ENCODE results near the gene PALM.

Gene PALM

DNA sequence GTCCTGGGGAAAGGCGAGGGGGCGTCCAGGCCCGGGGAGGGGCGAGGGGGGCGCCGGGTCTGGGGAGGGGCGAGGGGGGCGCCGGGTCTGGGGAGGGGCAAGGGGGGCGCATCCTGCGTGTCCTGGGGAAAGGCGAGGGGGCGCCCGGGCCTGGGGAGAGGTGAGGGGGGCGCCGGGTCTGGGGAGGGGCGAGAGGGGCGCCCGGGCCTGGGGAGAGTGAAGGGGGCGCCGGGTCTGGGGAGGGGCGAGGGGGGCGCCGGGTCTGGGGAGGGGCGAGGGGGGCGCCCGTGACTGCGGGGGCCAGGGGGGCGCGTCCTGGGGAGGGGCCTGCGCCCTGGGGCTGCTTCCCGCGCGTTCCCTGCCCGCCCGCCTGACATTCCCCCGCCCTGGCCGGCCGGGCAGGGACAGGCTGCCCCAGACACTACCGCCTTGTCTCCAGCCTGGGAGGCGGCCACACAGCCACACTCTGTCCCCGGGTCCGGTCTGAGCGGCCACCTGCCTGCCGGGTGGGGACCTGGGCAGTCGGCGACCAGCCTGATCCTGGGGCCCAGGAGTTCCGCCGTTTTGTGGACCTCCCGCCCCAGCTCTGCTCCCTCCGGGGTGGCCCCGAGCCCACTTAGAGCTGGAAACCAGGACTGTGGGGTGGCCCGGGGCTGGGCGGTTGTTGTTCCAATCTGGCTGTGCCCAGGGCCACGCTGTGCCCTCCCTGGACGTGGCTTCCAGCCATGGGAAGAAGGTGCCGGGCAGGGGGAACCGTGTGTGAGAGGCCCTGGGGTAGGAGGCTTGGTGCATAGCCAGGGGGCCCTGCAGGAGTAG lies 11.8 kb downstream of the PALM start:
- POLR2A ChIA-PET = no interaction called here
- CTCF ChIA-PET = no interaction called here
- DNase-seq (ENCODE audit: extremely low spot score) = no peak
- TF ChIP-seq LEF1 (IDR thresholded peaks at IDR 0.05; ENCODE audit: borderline replicate concordance) (no peak), ZNF384 (IDR thresholded peaks at IDR 0.05) (no peak), ARNT (IDR thresholded peaks at IDR 0.05) (no peak), FOXK2 (IDR thresholded peaks at IDR 0.05) (no peak), L3MBTL2 (conservative IDR thresholded peaks at IDR 0.05) (no peak)

DNA sequence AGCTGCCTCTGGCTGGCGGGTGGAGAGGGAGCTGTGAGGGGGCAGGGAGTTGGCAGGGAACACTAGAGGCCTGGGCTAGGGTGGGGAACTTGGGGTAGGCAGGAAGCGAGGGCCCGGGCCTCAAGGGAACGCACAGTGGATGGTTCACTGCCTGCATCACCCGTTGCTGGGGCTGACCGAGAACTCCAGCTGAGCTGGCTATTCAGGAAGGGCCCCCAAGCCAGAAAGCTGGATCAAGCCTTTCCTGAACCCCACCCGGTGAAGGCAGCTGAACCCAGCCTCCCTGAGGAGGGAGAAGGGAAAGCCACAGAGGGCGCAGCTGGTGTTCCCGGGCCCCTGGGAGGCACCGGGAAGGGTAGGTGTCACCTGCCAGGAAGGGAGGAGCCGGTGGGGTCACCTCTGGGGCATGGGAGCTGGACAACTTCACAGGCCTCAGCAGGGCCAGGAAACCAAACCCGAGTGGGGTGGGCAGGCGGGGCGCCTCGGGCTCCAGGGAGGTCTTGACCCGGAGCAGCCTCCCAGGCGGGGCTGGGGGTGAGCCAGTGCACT lies 13.9 kb downstream of the PALM start:
- TF ChIP-seq TARDBP (IDR thresholded peaks at IDR 0.05) (no peak), ELF4 (IDR thresholded peaks at IDR 0.05) (no peak), L3MBTL2 (conservative IDR thresholded peaks at IDR 0.05) (no peak), SUZ12 (IDR thresholded peaks at IDR 0.05) (no peak), ARNT (IDR thresholded peaks at IDR 0.05) (no peak), FOXA1 (IDR thresholded peaks at IDR 0.05) (no peak), FOXK2 (IDR thresholded peaks at IDR 0.05) (no peak), BHLHE40 (IDR thresholded peaks at IDR 0.05; ENCODE audit: borderline replicate concordance) (no peak), HDGF (IDR thresholded peaks at IDR 0.05; ENCODE audit: borderline replicate concordance) (no peak), LEF1 (IDR thresholded peaks at IDR 0.05; ENCODE audit: borderline replicate concordance) (no peak), NFRKB (IDR thresholded peaks at IDR 0.05) (no peak)
- ChIA-PET CTCF (no interaction called here), POLR2A (no interaction called here)
- DNase-seq (ENCODE audit: extremely low spot score) = no peak

DNA sequence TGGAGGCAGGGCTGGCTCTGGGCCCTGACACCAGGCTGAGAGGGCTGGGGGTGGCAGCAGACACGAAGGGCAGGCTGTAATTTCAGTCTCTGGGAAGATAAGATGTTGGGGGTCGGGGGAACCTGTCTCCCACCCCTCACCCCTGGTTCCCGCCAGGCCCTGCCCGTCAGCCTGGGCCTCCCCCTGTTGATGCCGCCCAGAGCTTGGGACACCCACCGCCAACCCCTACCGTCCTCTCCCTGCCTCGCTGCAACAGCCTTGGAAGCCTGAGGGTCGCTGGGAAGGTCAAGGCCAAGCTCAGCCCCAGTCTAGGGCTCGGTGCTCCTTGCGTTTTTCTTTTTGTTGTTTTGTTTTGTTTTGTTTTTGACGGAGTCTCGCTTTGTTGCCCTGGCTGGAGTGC lies 14.5 kb downstream of the PALM start:
- TF ChIP-seq SUZ12 (IDR thresholded peaks at IDR 0.05) (no peak), ELF4 (IDR thresholded peaks at IDR 0.05) (no peak)
- DNase-seq (ENCODE audit: extremely low spot score) = no peak
- CTCF ChIA-PET = no interaction called here
- POLR2A ChIA-PET = no interaction called here

GRCh38 chr19:723714-724113 lies 15.0 kb downstream of the PALM start:
- CTCF ChIA-PET = no interaction called here
- POLR2A ChIA-PET = no interaction called here
- DNase-seq (ENCODE audit: extremely low spot score) = no peak
- TF ChIP-seq BHLHE40 (IDR thresholded peaks at IDR 0.05; ENCODE audit: borderline replicate concordance) = no peak
- TF ChIP-seq FOXA1 (IDR thresholded peaks at IDR 0.05) = no peak
- no peak for TF ChIP-seq ZNF384 (IDR thresholded peaks at IDR 0.05)
- no peak for TF ChIP-seq NFRKB (IDR thresholded peaks at IDR 0.05)
- TF ChIP-seq ARNT (IDR thresholded peaks at IDR 0.05) = no peak
- TF ChIP-seq L3MBTL2 (conservative IDR thresholded peaks at IDR 0.05) = no peak
- TF ChIP-seq HDGF (IDR thresholded peaks at IDR 0.05; ENCODE audit: borderline replicate concordance) = no peak
- TF ChIP-seq SP1 (IDR thresholded peaks at IDR 0.05) = no peak
- TF ChIP-seq FOXM1 (IDR thresholded peaks at IDR 0.05; ENCODE audit: borderline replicate concordance) = no peak
- TF ChIP-seq, protein P1, sequence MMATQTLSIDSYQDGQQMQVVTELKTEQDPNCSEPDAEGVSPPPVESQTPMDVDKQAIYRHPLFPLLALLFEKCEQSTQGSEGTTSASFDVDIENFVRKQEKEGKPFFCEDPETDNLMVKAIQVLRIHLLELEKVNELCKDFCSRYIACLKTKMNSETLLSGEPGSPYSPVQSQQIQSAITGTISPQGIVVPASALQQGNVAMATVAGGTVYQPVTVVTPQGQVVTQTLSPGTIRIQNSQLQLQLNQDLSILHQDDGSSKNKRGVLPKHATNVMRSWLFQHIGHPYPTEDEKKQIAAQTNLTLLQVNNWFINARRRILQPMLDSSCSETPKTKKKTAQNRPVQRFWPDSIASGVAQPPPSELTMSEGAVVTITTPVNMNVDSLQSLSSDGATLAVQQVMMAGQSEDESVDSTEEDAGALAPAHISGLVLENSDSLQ (IDR thresholded peaks at IDR 0.05) = no peak
- no peak for TF ChIP-seq FOXK2 (IDR thresholded peaks at IDR 0.05)
- TF ChIP-seq ELF4 (IDR thresholded peaks at IDR 0.05) = no peak
- no peak for TF ChIP-seq TARDBP (IDR thresholded peaks at IDR 0.05)
- TF ChIP-seq LEF1 (IDR thresholded peaks at IDR 0.05; ENCODE audit: borderline replicate concordance) = no peak
- TF ChIP-seq SUZ12 (IDR thresholded peaks at IDR 0.05) = no peak
- TF ChIP-seq CTBP1 (IDR thresholded peaks at IDR 0.05; ENCODE audit: borderline replicate concordance) = no peak

DNA sequence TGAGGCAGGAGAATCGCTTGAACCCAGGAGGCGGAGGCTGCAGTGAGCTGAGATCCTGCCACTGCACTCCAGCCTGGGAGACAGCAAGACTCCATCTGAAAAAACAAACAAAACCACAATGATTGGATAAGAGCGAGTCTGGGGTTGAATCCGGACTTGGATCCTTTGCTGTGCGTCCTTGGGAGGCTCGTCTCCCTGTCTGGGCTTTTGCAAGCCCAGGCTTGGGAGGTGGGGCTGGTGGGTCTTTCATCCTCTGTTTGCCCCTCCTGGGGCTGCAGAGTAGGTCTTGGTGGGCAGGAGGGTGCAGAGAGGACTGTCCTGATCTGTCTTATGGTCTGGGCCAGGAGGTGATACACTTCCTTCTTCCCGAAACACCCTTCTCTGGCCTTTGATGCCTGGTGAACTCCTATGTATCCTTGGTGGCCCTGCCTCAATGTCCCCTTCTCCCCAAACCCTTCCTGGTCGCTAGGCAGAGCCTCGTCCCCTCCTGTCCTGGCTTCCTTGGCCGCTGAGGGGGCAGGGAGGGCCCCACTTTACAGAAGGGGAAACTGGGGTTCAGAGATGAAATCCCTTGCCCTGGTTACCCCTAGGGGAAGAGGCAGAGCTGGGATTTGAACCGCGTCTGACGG lies 16.8 kb downstream of the PALM start:
- no peak for DNase-seq (ENCODE audit: extremely low spot score)
- CTCF ChIA-PET = no interaction called here
- TF ChIP-seq CTBP1 (IDR thresholded peaks at IDR 0.05; ENCODE audit: borderline replicate concordance) = no peak
- no peak for TF ChIP-seq FOXA1 (IDR thresholded peaks at IDR 0.05)
- TF ChIP-seq ARNT (IDR thresholded peaks at IDR 0.05) = no peak
- TF ChIP-seq SUZ12 (IDR thresholded peaks at IDR 0.05) = no peak
- no peak for TF ChIP-seq FOXM1 (IDR thresholded peaks at IDR 0.05; ENCODE audit: borderline replicate concordance)
- TF ChIP-seq BHLHE40 (IDR thresholded peaks at IDR 0.05; ENCODE audit: borderline replicate concordance) = no peak
- TF ChIP-seq, protein P1 (IDR thresholded peaks at IDR 0.05) = no peak
- TF ChIP-seq ZNF384 (IDR thresholded peaks at IDR 0.05) = no peak
- no peak for TF ChIP-seq NFRKB (IDR thresholded peaks at IDR 0.05)
- no peak for TF ChIP-seq ELF4 (IDR thresholded peaks at IDR 0.05)
- TF ChIP-seq LEF1 (IDR thresholded peaks at IDR 0.05; ENCODE audit: borderline replicate concordance) = no peak
- no peak for TF ChIP-seq FOXK2 (IDR thresholded peaks at IDR 0.05)
- no peak for TF ChIP-seq SP1 (IDR thresholded peaks at IDR 0.05)
- TF ChIP-seq L3MBTL2 (conservative IDR thresholded peaks at IDR 0.05) = no peak
- TF ChIP-seq HDGF (IDR thresholded peaks at IDR 0.05; ENCODE audit: borderline replicate concordance) = no peak
- no peak for TF ChIP-seq TARDBP (IDR thresholded peaks at IDR 0.05)
- POLR2A ChIA-PET = no interaction called here

DNA sequence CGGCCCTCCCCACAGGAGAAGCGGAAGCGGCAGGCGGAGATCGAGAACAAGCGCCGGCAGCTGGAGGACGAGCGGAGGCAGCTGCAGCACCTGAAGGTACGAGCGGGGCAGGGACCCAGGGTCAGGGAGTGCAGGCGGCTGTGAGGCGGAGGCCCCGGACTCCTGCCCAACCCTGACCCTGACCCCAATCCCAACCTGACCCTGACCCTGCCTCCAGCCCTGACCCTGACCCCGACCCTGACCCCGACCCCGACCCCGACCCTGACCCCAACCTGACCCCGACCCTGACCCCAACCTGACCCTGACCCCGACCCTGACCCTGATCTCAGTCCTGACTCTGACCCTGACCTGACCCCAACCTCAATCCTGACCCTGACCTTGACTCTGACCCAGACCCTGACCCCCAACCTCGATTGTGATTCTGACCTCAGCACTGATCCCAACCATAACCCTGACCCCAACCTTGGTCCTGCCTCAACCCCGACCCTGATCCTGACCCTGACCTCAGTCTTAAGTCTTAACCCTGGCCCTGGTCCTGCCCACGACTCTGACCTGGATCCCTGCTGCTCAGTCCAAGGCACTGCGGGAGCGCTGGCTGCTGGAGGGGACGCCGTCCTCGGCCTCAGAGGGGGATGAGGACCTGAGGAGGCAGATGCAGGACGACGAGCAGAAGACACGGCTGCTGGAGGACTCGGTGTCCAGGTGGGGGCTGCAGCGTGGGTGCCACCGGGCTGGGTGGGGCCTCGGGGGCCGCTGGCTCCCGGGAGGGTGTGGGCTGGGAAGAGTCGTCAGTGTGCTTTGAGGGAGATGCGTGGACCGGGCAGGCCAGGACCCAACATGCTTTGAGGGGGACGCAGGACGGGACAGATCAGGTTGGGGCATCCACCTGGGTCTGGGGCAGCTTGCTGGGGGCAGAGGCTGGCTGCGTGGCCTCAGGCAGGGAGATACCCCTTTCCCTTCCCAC lies 18.5 kb downstream of the PALM start:
- ChIA-PET POLR2A (no interaction called here), CTCF (no interaction called here)
- DNase-seq (ENCODE audit: extremely low spot score) = no peak

More for the DNA sequence above, 18.5 kb downstream of the PALM start:
- no peak for TF ChIP-seq SUZ12 (IDR thresholded peaks at IDR 0.05)
- TF ChIP-seq L3MBTL2 (conservative IDR thresholded peaks at IDR 0.05) = no peak
- TF ChIP-seq ARNT (IDR thresholded peaks at IDR 0.05) = no peak
